ENCODE measurements around the gene LTB4R2. TPM values are rescaled to one million over a fixed set of nuclear protein-coding genes. Genes with fewer than 3 reads are reported as not detected.

LTB4R2 gene
- total and polyA plus RNA-seq, 2 donors (not counting 3 experiments of a cell fraction or from before 2014, with no cell fraction given): 5.5 to 13.1 TPM

DNA sequence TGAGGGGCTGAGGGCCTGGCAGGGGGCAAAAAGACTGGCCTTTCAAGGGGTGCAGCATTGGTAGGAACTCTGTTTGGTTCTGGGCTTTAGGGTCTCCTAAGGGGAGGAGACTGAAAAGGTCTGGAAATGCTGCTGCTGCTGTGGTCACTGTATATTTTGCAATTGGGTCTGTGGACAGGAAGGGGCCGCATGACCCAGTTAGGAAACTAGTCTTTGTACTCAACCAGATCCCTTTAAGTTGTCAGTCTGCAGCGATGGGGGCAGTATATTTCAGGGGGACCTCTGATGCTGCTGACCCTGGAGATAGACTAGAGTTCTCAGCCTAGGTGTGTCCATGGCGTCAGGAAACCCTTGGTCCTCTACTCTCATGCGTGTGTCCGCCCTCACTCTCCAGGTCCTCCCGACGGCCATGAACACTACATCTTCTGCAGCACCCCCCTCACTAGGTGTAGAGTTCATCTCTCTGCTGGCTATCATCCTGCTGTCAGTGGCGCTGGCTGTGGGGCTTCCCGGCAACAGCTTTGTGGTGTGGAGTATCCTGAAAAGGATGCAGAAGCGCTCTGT, 5.4 kb downstream of the LTB4R2 start:
- ChIA-PET CTCF (interaction anchor here (1.0 to 1.7 kb wide), 4 partner anchors 17 to 121 kb away, joined by 4 to 9 read pairs (median 6); no protein-coding TSS in a partner anchor), POLR2A (no interaction called here)
- Histone ChIP-seq H3K4me1 (ENCODE audit: control insufficient read depth, extremely low read depth, insufficient read depth, low read length) (peaks cover 70% of the 10 kb centered on the region), H4K20me1 (replicated peaks; ENCODE audit: control insufficient read depth, extremely low read depth, insufficient read depth, low read length) (no peaks in the 10 kb centered on the region), H3K9ac (replicated peaks; ENCODE audit: extremely low read depth, insufficient read depth, low read length) (no peak overlapping the region), H3K36me3 (ENCODE audit: control insufficient read depth in 2 of 2, extremely low read depth in 1 of 2, insufficient read depth in 2 of 2, low read length in 2 of 2) (peaks cover 0 to 1% of the 10 kb centered on the region in 2 experiments), H3K9me1 (replicated peaks; ENCODE audit: control insufficient read depth, extremely low read depth, insufficient read depth, low read length) (no peaks in the 10 kb centered on the region), H2AFZ (ENCODE audit: low read depth, low read length) (no peak overlapping the region), H3K4me3 (replicated peaks in 1 of 3; ENCODE audit: insufficient read depth in 1 of 3, low read depth in 1 of 3, low read length in 3 of 3) (no peak overlapping the region), H3K9me3 (replicated peaks; ENCODE audit: control insufficient read depth, insufficient read depth, low read length) (no peaks in the 10 kb centered on the region), H3K27me3 (ENCODE audit: control insufficient read depth in 2 of 2, insufficient read depth in 2 of 2, low read length in 2 of 2) (no peaks in the 10 kb centered on the region), H3K27ac (ENCODE audit: insufficient read depth, low read depth, low read length) (no peak overlapping the region), H3K79me2 (ENCODE audit: control insufficient read depth, insufficient read depth, low read length) (no peaks in the 10 kb centered on the region), H3K4me2 (ENCODE audit: insufficient read depth, low read length) (no peak overlapping the region)
- BruUV-seq (replicated peaks): no TSS peak
- intact Hi-C loops (cut with micrococcal nuclease): no loop called here
- dilution Hi-C loops (cut with MboI; ENCODE audit: extremely low pct_ligation_motif_present, low sequenced_read_pairs): no loop called here
- DNase-seq (ENCODE audit: low read depth, low spot score) (no peak), FAIRE-seq (peak; percentile 74)
- TF ChIP-seq, protein P1, sequence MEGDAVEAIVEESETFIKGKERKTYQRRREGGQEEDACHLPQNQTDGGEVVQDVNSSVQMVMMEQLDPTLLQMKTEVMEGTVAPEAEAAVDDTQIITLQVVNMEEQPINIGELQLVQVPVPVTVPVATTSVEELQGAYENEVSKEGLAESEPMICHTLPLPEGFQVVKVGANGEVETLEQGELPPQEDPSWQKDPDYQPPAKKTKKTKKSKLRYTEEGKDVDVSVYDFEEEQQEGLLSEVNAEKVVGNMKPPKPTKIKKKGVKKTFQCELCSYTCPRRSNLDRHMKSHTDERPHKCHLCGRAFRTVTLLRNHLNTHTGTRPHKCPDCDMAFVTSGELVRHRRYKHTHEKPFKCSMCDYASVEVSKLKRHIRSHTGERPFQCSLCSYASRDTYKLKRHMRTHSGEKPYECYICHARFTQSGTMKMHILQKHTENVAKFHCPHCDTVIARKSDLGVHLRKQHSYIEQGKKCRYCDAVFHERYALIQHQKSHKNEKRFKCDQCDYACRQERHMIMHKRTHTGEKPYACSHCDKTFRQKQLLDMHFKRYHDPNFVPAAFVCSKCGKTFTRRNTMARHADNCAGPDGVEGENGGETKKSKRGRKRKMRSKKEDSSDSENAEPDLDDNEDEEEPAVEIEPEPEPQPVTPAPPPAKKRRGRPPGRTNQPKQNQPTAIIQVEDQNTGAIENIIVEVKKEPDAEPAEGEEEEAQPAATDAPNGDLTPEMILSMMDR (IDR thresholded peaks at IDR 0.05; ENCODE audit: extremely low read depth in 1 of 2, insufficient read depth in 1 of 2, low read depth in 1 of 2, low read length in 2 of 2): no peak
- TF ChIP-seq EZH2 (IDR thresholded peaks at IDR 0.05; ENCODE audit: borderline replicate concordance, low read depth, low read length, severe bottlenecking) (no peak), JUN (IDR thresholded peaks at IDR 0.05; ENCODE audit: borderline replicate concordance, insufficient read depth, insufficient read length, low read depth) (no peak), POLR2AphosphoS5 (IDR thresholded peaks at IDR 0.05; ENCODE audit: insufficient read depth, low read depth, low read length) (no peak), POLR2A (IDR thresholded peaks at IDR 0.05; ENCODE audit: low read depth, low read length) (no peak), FOS (IDR thresholded peaks at IDR 0.05; ENCODE audit: borderline replicate concordance, insufficient read depth, low read length) (no peak), MYC (IDR thresholded peaks at IDR 0.05; ENCODE audit: low read depth, low read length) (no peak), GATA2 (IDR thresholded peaks at IDR 0.05; ENCODE audit: insufficient read depth, insufficient read length, low read depth, low read length) (no peak)
- TF ChIP-seq, protein P2, sequence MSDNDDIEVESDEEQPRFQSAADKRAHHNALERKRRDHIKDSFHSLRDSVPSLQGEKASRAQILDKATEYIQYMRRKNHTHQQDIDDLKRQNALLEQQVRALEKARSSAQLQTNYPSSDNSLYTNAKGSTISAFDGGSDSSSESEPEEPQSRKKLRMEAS (IDR thresholded peaks at IDR 0.05; ENCODE audit: insufficient read depth, insufficient read length): no peak

All from endothelial cell of umbilical vein (primary cell).